ENCODE results near the gene SMG1.

The SMG1 gene

DNA sequence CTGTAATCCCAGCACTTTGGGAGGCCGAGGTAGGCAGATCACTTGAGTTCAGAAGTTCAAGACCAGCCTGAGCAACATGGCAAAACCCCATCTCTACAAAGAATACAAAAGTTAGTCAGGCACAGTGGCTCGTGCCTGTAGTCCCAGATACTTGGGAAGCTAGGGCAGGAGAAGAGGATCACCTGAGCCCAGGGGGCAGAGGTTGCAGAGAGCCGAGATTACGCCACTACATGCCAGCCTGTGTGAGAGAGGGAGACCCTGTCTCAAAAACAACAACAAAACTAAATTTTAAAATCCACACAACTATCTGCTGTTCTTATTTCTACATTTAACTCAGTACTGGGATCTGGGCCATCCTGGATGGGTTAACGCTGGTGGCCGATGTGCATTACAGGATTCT, 83.6 kb downstream of the SMG1 start:
- no peak for DNase-seq

DNA sequence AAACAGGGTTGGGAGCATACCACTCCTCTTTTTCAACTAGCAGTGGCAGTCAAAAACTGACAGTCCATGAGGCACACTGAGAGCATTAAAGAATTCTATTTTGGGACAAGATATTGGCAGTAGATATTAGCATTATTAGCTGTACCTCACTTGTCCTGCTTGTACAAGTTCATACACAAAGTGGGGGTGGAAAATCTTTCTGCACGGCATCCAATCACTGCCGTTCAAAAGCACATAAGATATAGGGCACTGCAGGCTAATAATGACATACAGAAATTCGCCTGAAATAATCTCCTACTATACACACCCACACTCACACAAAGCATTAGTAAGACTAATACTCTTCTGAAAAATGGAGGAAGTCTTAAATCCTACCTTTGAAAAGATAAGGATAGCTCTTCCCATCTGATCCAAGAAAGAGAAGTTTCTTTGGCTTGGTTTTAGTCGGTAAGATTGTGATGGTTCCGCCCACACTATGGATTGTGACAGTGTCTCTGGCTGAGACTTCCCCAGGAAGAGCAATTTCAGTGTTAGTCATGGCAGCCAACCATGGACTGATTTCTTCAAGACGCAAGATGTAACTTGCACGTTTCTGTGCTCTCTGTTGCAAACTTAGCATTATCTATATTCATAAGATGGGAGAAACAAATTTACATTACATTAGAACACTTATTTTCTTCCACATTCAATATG, 84.2 kb downstream of the SMG1 start:
- no peak for DNase-seq

DNA sequence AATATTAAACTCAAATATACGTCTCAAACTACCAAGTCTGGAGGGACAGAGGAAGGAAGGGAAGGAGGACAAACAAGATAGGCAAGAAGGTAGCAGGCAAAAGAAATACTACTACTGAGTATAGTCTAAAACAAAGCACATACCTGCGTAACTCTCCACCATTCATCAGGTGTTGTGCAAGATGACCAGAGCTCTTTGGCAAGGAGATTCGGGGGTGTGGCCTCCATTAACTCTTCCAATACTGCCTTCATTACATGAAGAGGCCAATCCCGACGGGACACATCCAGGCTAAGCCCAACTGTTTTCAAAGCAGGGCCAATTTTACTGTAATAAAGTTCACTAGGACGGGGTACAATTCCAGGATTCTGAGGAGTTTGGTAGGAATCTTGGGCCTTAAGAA, 86.7 kb downstream of the SMG1 start:
- DNase-seq, result no peak

DNA sequence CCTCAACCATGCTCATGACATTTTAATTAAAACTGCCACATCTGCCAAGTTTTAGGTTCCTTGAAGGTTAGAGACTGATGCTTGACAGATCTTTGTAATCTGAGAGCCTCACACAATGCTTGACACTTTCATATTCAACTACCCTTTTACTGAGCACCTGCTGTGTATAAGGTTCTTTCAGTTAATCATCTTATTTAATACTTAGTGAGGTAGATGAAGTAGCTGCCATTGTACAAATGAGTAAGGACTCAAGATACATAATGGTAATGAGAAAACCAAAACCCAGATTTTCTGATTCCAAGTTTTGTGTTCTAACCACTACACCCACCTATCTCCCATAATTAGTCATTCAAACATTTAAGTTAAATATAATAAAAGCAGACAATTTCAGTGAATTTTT, 89.5 kb downstream of the SMG1 start:
- DNase-seq, result no peak

DNA sequence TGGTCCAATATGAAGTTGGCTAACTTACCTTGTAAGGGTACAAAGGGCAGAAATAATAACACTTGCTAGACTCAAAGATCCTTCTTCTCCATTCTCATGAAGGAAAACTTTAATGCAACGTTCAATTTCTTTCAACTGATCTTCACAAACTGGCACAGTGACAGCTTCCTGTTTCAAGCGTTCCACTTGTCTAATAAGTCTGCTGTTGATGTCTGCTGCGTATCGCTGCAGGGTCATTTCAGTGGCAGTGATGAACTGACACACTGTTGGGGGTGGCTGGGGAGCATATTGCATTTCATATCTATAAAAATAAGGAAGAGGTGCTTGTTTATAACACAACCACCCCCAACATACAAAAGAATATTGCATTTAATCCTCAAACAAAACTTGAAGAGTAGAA, 91.3 kb downstream of the SMG1 start:
- no peak for DNase-seq

DNA sequence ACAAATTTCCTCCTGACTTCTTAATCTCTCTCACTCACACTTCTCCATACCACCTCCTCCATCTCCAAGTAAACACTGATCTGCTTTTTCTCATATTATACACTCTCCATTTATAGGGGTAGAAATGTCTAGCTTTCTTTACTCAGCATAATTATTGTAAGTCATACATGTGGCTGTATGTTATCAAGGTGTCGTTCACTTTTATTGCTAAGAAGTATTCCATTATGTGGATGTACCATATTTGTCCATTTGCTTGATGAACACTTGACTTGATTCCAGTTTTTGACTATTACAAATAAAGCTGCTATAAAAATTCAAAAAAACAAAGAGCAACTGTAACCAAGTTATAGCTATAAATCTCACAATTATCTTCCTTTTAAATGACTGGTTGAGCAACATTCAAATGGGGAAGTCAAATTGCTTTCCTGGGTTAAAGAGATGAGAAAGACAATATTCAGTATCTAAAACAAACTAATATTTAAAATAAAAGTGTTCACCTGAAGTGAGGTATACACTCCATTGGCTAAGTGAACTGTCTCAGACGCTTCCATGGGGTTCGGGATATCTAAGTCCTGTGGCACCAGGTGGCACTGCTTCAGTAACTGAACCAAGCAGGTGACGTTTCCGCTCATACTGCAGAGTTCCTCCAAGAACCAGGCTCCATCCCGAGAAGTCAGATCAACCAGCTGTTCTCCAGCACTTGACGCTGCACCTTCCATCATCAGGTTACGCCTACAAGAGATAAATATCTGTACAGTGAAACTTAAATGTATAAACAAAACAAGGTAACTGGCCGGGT, 92.3 kb downstream of the SMG1 start:
- DNase-seq, result no peak

DNA sequence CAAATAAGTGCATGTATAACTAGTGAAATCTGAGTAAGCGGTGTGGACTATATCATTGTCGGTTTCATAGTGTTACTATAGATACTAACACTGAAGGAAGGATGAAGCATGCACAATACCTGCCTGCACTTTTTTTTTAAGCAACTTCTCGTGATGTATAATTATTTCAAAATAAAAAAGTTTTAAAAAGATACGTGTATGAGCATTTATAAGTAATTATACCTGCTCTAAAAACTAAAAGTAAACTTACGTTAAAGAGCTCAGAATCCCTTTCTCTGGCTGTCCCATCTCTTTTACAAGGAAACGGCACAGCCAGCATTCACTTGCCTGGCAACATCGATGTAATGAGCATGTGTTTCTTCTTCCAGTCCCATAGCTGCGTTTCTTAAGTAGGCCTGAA, 93.6 kb downstream of the SMG1 start:
- no peak for DNase-seq

DNA sequence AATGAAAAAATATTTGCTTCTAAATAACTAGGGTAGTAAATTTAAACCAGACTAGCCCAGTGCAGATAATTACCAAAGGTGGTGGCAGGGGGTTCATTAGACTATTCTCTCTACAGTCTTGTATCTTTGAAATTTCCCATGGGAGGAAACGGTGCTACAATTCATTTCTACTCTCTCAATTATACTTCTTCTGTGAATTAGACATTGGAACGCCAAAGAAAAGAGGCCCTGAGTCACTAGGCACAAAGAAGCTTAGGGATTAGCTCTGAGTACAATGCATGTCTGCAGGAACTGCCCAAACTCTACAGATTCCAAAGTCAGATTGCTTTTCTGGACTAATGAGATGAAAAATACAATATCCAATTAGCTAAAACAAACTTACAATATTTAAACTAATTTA, 94.2 kb downstream of the SMG1 start:
- no peak for DNase-seq

DNA sequence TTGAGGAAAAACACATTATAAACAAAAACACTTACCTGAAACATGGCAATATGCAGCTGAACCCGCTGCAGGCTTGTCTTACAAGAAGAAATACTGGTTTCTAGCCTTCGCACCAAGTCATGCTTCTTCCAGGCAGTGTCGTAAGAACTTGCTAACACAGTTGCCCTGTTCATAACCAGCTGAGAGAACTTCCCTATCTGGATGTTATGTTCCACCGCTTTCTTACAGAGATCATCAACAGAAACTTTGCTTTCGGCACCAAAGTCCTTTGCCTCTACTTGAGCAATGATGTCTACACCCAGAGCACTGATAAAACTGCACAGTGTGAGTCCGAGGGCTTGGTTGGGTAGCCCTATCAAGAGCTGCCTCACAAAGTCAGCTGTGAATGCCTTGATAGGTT, 97.0 kb downstream of the SMG1 start:
- DNase-seq, result no peak

DNA sequence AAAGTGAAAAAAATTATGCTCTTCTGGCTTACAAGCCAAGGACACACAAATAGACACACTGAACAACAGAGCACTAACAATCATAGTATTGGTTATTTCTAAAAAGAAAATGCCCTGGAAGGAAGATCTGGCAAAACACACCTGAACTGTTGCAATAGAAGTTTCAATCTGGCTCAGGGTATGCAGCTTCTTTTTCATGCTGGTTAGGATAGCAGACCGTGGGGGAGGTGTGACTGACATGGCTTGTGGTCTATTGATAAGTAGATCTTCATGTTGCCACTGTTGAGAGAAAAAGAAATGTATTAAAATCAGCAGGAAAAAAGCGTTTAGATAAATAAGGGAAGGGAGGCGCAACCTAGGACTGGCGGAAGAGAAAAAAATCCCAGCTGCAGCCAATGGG, 98.3 kb downstream of the SMG1 start:
- DNase-seq, result no peak

DNA sequence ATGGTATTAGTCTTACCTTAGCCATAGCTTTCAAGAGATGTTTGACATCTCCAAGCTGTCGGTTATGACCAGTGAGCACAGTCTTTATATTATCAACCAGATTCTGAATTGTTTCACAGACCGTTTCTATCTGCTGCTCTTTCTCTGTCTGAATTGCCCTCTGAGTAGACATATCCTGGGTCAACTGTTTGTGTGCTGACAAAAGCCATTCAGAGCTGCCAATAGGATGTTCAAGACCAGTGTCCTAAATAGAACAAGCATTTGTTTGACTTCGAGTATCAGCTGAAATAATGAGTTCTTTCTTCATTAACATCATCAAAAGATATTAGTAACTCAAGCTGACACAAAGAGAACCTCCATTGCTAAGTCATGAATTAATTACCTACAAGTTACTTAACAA, 109.9 kb downstream of the SMG1 start:
- DNase-seq, result no peak

DNA sequence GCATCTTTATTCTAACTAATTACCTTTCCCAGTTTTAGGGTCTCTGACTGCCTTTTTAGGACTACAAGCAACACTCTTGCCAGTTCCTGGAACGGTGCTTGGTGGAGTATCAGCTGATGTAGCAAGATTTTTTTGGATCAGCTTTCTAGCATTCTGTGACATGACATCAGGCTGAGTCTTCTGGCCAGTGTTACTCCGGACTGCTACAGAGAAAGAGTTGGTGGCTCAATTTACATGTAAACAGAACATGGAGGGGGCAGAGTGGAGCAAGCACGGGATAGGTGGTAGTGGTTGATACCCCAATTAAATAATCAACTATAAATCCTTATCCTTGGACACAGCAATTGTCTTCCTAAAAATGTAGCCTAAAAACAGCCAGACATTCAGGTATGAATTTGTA, 114.3 kb downstream of the SMG1 start:
- DNase-seq, result no peak

DNA sequence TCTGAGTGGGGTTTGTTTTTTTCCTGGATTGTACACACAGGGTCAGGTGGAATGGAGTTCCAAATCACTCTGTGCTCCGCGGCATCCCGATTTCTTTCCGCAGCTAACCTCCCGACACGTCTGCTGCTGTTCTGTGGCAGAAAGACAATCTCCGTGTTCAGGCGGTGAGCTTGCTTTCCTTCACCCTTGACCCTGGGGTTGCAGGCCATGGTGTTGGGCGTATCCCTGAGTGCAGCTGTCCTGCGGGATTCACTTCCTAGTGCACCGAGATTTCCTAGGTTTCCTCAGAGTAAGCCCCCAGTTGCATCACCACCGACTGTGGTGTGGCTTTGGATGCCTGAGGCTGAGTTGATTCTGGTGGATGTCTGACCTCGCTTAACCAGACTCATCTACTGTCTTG, 117.0 kb downstream of the SMG1 start:
- no peak for DNase-seq

DNA sequence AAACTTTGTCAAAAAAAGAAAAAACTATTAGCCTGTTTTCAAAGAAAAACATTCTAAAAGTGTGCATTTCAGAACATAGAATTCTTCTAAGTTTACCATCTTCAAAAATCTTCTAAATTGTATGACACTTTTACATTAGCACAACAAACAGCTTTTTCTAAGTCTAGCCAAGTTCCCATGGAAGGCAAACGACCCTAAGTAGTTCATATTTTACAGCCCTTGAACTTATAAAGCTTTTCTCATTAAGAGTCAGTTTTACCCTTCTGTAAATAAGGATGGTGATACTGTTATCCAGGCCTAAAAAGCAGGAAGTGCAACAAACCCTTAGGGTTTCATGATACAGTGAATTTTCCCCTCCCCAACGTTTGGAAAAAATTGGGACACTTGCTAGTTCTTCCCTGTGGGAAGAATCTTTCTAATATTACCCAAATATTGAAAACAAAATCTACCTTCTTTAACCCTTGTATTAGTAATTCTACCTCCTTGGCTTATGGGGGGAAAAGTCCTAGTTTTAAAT, 120.9 kb downstream of the SMG1 start:
- DNase-seq, result no peak

DNA sequence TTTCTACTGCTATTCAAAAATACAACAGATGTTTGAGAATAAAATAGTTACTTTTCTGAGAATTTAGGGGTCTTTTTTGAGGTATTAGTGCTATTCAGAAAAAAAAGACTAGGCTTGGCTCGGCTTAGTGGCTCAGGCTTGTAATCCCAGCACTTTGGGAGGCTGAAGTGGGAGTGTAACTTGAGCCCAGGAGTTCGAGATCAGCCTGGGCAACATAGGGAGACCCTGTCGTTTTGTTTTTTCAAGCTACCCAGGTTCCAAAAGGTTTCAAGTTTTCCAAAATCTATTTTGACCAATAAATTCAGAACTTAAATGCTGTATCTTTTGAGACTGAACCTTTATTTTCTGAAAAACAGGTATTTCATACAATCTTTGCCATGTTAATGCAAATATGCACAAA, 121.7 kb downstream of the SMG1 start:
- DNase-seq, result no peak

DNA sequence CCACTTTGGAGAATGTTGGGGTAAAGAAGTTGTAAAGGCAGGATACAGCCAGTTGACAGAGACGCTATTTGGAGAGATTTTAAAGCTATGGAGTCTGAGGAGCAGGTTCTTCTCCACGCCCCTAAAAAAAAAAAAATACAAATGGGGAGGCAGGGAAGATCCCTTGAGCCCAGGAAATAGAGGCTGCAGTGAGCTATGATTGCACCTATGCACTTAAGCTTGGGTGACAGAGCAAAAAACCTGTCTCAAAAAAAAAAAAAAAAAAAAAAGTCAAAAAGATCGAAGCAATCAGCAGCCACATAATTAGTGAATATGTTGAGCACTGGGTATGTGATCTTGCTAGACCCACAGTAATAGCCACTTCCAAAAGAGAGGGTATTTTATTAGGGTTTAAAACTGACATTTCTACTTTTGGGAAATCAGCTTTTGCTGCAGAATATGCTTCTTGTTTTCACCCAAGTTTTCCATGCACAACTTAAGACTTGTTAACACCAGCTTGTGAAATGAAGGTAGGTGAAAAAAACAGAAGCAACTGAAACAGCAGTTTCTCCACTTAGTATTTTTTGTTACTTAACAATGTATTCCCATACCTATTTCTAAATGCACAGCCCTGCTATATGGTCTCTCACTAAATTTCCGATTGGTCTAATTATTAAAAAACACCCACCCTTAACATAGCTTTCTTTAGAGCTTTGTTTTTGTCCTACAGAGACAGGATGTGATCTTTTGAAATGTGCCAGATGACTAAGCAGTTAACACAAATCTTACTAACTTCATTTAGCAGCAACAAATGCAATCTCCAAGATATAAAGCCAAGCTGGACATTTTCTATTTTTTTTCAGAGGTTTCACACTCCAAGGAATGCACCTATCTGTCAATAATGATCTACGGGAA, 122.4 kb downstream of the SMG1 start:
- DNase-seq, result no peak

DNA sequence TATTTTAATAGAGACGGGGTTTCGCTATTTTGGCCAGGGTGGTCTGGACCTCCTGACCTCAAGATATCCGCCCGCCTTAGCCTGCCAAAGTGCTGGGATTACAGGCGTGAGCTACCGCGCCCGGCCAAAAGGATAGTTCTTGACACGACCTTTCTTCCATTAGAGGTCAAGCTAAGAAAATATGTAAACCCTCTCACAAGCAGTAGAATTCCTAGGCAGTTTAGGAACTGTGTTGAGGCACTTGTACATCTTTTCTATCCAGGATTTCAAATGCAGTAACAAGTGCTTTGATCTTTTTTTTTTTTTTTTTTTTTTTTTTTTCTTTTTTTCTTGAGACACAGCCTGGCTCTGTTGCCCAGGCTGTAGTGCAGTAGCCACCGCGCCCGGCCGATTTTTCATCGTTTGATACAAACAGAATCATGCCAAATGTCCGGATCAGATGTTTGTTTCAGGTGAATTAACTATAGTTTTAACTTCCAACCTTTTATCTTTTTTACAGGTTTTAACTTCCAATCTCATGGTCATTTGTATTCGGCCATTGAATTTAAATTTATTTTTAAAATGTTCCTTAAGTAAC, 123.4 kb downstream of the SMG1 start:
- no peak for DNase-seq

DNA sequence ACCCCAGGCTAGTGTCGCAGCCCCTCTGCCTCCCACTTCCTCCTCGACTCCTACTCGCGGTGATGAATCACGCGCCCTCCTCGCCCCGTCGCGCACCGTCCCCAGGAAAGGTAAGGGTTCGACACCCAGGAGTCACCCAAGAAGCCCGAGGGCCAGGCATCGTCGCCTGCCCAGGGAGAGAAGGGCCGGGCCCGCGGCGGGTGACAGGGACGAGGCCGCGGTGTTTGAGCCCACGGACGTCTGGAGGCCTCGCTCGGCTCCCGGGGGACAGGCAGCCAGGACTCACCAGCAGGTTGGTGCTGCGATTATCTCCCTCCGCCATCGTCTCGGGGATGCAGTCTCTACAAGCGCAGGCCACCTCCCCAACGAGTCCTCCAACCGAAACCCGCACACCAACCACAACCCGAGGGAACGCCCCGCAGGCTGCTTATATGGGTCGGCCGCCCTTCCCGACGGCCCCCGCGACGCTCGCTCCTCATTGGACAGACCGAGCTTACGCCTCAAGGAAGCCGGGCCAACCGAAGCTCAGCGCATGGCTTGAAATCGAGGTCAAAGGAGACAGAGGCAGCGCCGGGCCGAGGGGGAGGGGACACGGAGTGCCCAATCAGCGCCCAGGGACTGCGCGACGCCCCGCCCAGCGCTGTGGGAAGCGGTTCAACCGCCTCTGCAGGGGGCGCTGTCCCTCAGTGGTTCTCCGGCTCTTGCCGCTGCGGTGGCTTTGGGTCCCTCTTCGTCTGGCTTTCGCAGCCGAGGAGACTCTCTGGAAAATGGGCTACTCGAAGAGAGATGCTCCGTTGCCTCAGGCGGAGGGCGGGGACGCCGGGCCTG, 124.8 kb downstream of the SMG1 start, which contains the start of gene ARL6IP1:
Gene ARL6IP1, minus strand, starts transcription at position 405 of the 828 bp plus-strand sequence. Its CDS starts 83 bp downstream, at position 322.
- DNase-seq, result peak; percentile 98

DNA sequence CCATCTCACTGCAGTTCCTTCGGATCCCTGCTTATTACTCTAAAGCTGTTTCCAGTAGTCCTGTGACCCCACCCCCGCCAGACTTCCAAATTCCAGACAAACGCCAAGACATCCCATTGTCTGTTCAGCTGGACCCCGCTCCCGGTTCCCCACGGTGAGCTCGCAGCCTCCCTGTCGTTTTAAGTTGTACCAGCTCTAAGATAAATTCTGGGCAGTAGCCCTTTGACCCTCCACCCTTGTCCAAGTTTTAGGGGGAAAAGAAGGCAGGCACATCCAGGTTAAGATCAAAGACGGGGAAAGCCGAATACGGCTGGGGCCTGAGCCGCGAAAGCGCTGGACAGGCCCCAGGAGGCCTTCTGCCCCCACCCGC, 125.4 kb downstream of the SMG1 start:
- no peak for DNase-seq

DNA sequence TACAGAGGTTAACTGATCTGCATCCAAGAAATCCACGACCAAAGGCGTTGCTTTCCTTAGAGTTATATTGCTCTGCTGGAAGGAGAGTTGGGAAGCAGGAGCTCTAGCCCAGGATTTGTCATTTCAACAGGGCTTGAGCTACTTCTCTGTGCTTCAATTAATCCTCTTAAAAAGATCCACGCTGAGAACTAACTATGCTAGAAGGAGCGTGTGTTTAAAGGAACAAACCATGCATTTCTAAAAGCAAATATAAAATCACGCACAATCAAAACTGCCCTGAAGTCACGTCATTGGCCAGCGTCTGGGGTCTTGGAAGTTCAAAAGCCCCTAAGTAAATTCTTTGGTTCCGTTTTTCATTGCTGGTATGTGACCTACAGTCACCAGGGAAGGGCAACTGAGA, 125.9 kb downstream of the SMG1 start:
- no peak for DNase-seq

DNA sequence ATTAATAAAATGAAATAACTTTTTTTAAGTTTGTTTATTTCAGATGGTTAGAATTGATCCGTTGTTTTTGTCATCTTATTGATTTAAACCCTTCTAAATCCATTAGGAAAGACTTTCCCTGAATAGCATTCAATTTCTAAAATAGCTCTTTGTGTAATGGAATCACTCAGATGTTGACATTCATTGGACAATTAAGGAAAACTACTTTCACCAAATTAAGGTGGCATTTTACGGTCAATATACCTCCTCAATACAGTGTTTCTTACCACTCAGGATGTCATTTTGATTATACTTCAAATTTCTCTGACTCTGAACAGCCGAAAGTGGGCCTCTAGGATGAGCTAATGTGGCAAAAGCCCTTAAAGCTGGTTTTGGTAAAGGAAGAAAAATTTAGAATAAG, 126.7 kb downstream of the SMG1 start:
- no peak for DNase-seq

DNA sequence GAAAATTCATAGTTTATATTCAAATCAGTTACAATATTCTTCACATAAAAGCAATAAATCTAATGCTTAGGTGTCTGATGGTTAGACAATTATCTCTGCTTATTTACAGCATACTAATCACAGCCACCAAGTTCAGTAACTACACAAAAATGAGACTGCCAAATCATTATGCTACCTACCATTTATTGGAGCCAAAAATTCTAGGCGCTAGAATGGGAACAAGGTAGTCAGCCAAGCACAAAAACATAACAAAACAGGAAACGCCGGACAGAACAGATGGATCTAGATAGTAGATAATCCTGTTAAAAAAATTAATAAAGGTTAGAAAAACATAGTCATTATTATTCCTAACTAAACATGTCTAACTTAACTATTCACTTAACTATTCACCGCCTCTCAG, 128.5 kb downstream of the SMG1 start:
- DNase-seq, result no peak
